BLaER1 (cell line): ENCODE results near the gene AGAP3.

Experiments used
- H3K27ac ChIP-seq: shearing (Covaris generic); formaldehyde crosslinking; 2 replicates; pipeline ENCODE4 v1.8.1; 2022
- H3K27me3 ChIP-seq: shearing (Covaris generic); formaldehyde crosslinking; 2 replicates; pipeline ENCODE4 v1.8.1; 2022
- H3K36me3 ChIP-seq: shearing (Covaris generic); formaldehyde crosslinking; 2 replicates; pipeline ENCODE4 v1.8.1; 2022
- H3K4me1 ChIP-seq: shearing (Covaris generic); formaldehyde crosslinking; 2 replicates; pipeline ENCODE4 v1.8.1; 2022
- H3K4me2 ChIP-seq: shearing (Covaris generic); formaldehyde crosslinking; 2 replicates; pipeline ENCODE4 v1.8.1; 2022
- H3K4me3 ChIP-seq: shearing (Covaris generic); formaldehyde crosslinking; 2 replicates; pipeline ENCODE4 v1.8.1; 2022
- H3K9ac ChIP-seq: shearing (Covaris generic); formaldehyde crosslinking; 2 replicates; pipeline ENCODE4 v1.8.1; 2022
- H3K9me3 ChIP-seq: shearing (Covaris generic); formaldehyde crosslinking; 2 replicates; pipeline ENCODE4 v1.8.1; 2022
- H4K20me1 ChIP-seq: shearing (Covaris generic); formaldehyde crosslinking; 2 replicates; pipeline ENCODE4 v1.8.1; 2022
- Cebpa-rat ChIP-seq: shearing (Covaris generic); IDR thresholded peaks from 2 replicates; pipeline ENCODE4 v1.8.1; 2022

AGAP3 gene

DNA sequence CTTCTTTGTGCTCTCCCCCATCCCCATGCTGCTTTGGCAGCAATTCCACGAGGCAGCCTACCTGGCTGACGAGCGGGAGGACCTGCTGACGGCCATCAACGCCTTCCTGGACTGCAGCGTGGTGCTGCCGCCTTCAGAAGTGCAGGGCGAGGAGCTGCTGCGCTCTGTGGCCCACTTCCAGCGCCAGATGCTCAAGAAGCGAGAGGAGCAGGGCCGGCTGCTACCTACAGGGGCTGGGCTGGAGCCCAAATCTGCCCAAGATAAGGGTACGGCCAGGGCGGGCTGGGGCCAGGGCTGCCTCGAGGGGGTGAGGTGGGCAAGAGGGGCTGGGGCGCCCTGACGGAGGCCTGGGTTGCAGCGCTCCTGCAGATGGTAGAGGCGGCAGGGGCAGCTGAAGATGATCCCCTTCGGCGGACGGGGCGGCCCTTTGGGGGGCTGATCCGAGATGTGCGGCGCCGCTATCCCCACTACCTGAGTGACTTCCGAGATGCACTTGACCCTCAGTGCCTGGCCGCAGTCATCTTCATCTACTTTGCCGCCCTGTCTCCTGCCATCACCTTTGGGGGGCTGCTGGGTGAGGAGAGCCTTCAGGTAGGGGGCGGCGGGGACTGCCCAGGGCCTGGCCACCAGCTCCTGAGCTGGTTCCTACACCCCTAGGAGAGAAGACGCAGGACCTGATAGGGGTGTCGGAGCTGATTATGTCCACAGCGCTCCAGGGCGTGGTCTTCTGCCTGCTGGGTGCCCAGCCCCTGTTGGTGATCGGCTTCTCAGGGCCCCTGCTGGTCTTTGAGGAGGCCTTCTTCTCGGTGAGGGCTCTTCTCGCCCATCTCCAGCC, 15.0 kb upstream of the AGAP3 start:
- peaks cover 100% of the 10 kb centered on the region for H3K36me3 ChIP-seq
- H4K20me1 ChIP-seq: peaks cover 39% of the 10 kb centered on the region
- H3K27ac ChIP-seq: no peak overlapping the region
- TF ChIP-seq Cebpa-rat: no peak
- no peaks in the 10 kb centered on the region for H3K27me3 ChIP-seq
- no peaks in the 10 kb centered on the region for H3K4me1 ChIP-seq
- no peak overlapping the region for H3K9ac ChIP-seq
- H3K4me3 ChIP-seq: no peak overlapping the region
- no peaks in the 10 kb centered on the region for H3K9me3 ChIP-seq
- H3K4me2 ChIP-seq: no peak overlapping the region

DNA sequence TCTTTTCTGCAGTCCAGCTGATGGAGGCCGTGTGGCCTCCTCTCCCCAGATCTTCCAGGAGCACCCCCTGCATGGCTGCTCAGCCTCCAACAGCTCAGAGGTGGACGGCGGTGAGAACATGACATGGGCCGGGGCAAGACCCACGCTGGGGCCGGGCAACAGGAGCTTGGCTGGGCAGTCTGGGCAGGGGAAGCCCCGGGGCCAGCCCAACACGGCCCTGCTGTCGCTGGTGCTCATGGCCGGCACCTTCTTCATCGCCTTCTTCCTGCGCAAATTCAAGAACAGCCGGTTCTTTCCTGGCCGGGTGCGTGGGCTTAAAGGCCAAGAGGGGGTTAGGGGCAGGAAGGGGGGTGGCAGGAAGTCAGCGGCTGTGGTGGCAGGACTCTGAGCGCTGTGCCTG, 12.3 kb upstream of the AGAP3 start:
- peaks cover 21% of the 10 kb centered on the region for H3K4me1 ChIP-seq
- H3K4me3 ChIP-seq: no peak overlapping the region
- H3K27ac ChIP-seq: no peak overlapping the region
- H3K9ac ChIP-seq: 0 out of 2 replicates have a peak overlapping the region, but pooled peaks have one; percentile 6
- H3K9me3 ChIP-seq: no peaks in the 10 kb centered on the region
- H3K27me3 ChIP-seq: no peaks in the 10 kb centered on the region
- peaks cover 53% of the 10 kb centered on the region for H4K20me1 ChIP-seq
- TF ChIP-seq Cebpa-rat: no peak
- peaks cover 89% of the 10 kb centered on the region for H3K36me3 ChIP-seq
- H3K4me2 ChIP-seq: no peak overlapping the region

DNA sequence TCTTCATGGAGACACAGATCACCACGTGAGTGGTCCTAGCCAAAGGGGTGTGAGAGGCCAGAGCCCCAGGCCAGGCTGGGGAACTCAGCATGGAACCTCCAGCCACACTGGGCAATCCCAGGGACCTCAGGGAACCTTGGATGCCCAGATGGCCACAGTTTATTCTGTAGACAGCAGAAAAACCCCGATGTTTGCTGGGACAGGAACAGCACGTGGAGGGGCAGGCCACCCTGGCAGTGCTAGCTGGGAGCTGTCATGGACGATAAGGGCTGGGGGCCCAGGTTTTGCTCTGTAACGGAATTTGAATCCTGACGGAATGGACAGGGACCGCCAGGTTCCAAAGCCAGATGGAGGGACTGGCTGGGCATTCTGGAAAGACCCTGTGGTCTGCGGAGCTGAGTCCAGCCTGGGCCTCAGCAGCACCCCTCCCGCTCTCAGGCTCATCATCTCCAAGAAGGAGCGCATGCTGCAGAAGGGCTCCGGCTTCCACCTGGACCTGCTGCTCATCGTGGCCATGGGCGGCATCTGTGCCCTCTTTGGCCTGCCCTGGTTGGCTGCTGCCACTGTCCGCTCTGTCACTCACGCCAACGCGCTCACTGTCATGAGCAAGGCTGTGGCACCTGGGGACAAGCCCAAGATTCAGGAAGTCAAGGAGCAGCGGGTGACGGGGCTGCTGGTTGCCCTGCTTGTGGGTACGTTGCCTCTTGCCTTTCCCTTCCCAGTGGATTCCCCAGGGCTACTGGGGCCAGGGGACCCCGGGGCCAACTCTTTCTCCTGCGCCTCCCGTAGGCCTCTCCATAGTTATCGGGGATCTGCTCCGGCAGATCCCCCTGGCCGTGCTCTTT, 11.2 kb upstream of the AGAP3 start:
- Histone ChIP-seq H3K36me3 (peaks cover 79% of the 10 kb centered on the region), H3K27me3 (no peaks in the 10 kb centered on the region), H3K9me3 (no peaks in the 10 kb centered on the region), H3K27ac (no peak overlapping the region), H3K9ac (no peak overlapping the region), H3K4me1 (peaks cover 32% of the 10 kb centered on the region), H3K4me2 (no peak overlapping the region), H3K4me3 (no peak overlapping the region), H4K20me1 (peaks cover 63% of the 10 kb centered on the region)
- no peak for TF ChIP-seq Cebpa-rat

DNA sequence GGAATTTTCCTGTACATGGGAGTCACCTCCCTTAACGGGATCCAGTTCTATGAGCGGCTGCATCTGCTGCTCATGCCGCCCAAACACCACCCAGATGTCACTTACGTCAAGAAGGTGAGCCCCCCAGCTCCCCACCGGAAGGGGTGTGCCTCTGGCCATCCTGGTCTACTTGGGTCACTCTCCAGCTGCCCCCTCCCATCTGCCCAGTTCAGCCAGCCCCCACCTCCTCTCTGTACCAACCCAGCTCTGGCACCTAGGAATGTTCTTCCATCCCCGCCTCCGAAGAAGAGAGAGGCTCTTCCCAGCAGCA, 10.7 kb upstream of the AGAP3 start:
- Histone ChIP-seq H3K27me3 (no peaks in the 10 kb centered on the region), H3K9me3 (no peaks in the 10 kb centered on the region), H3K4me2 (no peak overlapping the region), H3K9ac (no peak overlapping the region), H3K27ac (no peak overlapping the region), H3K4me1 (peaks cover 32% of the 10 kb centered on the region), H4K20me1 (peaks cover 65% of the 10 kb centered on the region), H3K4me3 (no peak overlapping the region), H3K36me3 (peaks cover 73% of the 10 kb centered on the region)
- no peak for TF ChIP-seq Cebpa-rat

DNA sequence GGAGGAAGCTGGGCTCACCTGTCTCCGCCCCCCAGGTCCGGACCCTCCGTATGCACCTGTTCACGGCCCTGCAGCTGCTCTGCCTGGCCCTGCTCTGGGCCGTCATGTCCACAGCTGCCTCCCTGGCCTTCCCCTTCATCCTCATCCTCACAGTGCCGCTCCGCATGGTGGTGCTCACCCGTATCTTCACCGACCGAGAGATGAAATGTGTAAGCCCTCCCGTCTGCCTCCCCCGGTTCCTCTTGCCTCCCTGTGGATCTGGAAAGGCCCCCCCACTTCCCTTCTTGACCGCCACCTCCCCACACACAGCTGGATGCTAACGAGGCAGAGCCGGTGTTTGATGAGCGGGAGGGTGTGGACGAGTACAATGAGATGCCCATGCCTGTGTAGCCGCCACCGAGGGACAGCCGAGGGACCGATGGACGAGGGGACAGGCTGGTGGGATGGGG, 10.3 kb upstream of the AGAP3 start:
- Histone ChIP-seq H3K9me3 (no peaks in the 10 kb centered on the region), H3K9ac (no peak overlapping the region), H3K36me3 (peaks cover 69% of the 10 kb centered on the region), H3K4me1 (peaks cover 34% of the 10 kb centered on the region), H3K4me2 (no peak overlapping the region), H3K27ac (no peak overlapping the region), H4K20me1 (peaks cover 61% of the 10 kb centered on the region), H3K4me3 (no peak overlapping the region), H3K27me3 (no peaks in the 10 kb centered on the region)
- TF ChIP-seq Cebpa-rat: no peak

DNA sequence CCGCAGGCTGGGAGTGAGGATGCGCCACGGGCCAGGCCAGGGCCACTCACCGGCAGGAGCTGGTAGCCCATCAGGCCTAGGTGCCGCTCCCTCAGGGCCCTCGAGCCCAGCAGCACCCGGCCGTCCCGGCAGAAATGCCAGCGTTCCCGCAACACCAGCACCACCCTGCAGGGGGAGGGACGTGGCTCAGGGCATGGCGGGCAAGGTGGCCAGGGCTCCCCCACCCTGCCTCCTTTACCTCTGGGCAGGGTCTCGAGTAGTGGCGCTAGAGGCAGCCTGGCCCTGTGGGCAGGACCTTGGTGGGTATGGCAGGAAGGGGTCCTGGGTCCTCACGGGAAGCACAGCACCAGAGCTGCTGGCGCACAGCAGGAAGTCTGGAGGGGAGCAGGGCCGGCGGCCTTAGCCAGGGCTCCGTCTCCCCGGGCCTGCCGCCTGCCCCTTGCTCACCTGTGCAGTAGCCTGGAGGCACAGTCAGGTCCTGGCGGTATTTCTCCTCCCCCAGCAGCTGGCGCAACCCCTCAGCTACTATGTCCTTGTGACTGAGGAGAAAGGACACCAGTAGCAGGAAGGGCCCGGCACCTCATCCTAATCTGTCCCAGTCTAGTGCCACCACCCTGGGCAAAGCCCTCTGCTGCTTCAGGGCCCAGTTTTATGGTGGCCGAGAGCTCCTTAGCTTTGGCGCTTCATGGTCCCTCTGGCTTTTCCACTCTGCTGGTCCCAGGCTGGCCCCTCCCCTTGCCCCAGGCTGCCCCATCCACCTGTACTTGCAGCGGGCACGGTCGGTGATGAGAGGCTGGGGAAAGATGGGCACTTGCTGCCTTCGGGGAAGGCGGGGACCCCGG, 9.2 kb upstream of the AGAP3 start:
- no peak for TF ChIP-seq Cebpa-rat
- no peak overlapping the region for H3K4me3 ChIP-seq
- 0 out of 2 replicates have a peak overlapping the region, but pooled peaks have one; percentile 6 for H3K27ac ChIP-seq
- no peaks in the 10 kb centered on the region for H3K27me3 ChIP-seq
- no peak overlapping the region for H3K9ac ChIP-seq
- peaks cover 70% of the 10 kb centered on the region for H4K20me1 ChIP-seq
- peaks cover 58% of the 10 kb centered on the region for H3K36me3 ChIP-seq
- H3K4me2 ChIP-seq: 0 out of 2 replicates have a peak overlapping the region, but pooled peaks have one; percentile 99
- peaks cover 45% of the 10 kb centered on the region for H3K4me1 ChIP-seq
- no peaks in the 10 kb centered on the region for H3K9me3 ChIP-seq

DNA sequence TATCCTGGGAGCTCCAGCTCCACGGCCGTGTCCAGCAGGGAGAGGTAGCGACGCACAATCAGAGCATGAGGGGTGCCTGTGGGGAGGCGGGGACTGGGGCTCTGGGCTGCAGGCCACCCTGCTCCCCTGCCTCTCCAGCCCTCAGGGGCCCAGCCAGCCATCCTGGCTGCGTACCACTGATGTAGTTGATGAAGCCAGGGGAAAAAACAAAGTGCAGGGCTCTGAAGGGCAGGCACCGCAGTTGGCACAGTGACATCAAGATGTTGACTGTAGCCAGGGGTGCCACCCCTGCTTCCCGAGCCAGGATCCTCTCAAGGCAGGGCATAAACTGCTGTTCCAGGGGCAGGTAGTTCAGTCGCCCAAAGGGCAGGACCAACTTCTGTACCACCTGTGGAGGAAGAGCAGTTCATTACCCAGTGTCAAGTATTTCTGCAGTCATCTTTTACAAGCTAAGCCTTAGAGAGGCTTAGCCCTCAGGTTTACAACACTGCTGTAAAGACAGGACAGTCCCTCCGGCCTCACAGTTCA, 8.5 kb upstream of the AGAP3 start:
- no peaks in the 10 kb centered on the region for H3K9me3 ChIP-seq
- peaks cover 51% of the 10 kb centered on the region for H3K36me3 ChIP-seq
- H3K27me3 ChIP-seq: no peaks in the 10 kb centered on the region
- peak overlapping the region; percentile 99 for H3K4me2 ChIP-seq
- H3K9ac ChIP-seq: no peak overlapping the region; the same call in 1 of the 2 replicates
- peaks cover 76% of the 10 kb centered on the region for H4K20me1 ChIP-seq
- TF ChIP-seq Cebpa-rat: no peak
- H3K4me1 ChIP-seq: peaks cover 51% of the 10 kb centered on the region
- no peak overlapping the region for H3K27ac ChIP-seq
- no peak overlapping the region for H3K4me3 ChIP-seq

DNA sequence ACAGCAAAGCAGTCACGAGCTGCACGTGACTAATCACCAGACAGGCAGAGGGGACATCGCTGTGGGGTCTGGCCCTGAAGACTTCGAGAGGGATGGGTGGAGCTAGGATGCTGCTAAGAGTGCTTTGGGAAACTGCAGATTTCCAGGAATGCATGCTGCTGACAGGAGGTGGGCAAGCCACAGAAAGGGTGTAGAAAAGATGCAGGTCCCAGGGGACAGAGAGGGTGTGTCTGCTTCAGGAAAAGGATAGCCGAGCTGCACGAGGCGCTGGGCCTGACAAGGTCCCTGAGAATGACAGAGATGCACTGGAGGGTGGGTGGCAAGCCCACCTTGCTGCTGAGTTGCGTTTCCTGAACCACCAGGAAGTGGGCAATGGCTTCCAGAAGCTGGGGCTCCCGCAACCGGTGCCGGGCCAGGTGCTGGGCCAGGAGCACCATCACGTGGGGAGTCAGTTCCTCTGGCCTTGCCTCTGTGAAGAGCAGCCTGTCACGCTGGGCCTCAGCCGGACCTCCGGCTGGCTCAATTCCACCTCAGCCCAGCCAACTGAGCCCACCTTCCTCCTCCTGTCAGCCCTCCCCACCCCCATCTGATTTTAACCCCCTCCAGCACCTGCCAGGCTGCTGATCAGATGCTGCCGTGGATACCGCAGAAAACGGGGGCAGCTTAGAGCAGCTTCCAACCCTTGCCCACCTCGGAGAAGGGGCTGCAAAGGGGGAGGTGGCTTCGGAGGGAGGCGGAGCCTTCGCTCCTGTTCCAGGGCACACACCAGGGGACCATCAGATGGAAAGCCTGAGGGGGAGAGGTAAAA, 7.8 kb upstream of the AGAP3 start:
- Histone ChIP-seq H3K36me3 (peaks cover 45% of the 10 kb centered on the region), H3K4me3 (no peak overlapping the region; the same call in 1 of the 2 replicates)

More for the DNA sequence above, 7.8 kb upstream of the AGAP3 start:
- peak overlapping the region; percentile 99; the same call in 1 of the 2 replicates for H3K9ac ChIP-seq
- no peaks in the 10 kb centered on the region; the same call in 1 of the 2 replicates for H3K27me3 ChIP-seq
- peak overlapping the region; percentile 99 for H3K4me2 ChIP-seq
- no peaks in the 10 kb centered on the region for H3K9me3 ChIP-seq
- H4K20me1 ChIP-seq: peaks cover 76% of the 10 kb centered on the region
- TF ChIP-seq Cebpa-rat: no peak
- peaks cover 52% of the 10 kb centered on the region for H3K4me1 ChIP-seq
- 0 out of 2 replicates have a peak overlapping the region, but pooled peaks have one; percentile 30 for H3K27ac ChIP-seq
